Measurements from ENCODE around the gene IER5L.

Gene IER5L

DNA sequence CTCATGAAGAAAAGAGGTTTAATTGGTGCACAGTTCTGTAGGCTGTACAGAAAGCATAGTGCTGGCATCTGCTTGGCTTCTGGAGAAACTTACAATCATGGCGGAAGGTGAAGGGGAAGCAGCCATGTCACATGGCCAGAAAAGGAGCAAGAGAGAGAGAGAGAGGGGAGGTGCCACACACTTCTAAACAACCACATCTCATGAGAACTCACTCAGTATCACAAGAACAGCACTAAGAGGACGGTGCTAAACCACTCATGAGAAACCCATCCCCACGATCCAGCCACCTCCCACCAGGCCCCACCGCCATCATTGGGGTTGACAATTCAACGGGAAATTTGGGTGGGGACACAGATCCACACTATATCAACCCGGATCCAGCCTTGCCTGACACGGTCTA is 28.8 kb upstream of the IER5L start:
- TF ChIP-seq SIN3A (IDR thresholded peaks at IDR 0.05; ENCODE audit: borderline replicate concordance, insufficient read depth, low read length) (no peak), FOXP2 (optimal IDR thresholded peaks at IDR 0.05; ENCODE audit: borderline replicate concordance, extremely low read depth, extremely low read length, insufficient read depth) (no peak), TAF1 (IDR thresholded peaks at IDR 0.05; ENCODE audit: borderline replicate concordance, insufficient read depth, low read length) (no peak), POLR2AphosphoS5 (IDR thresholded peaks at IDR 0.05; ENCODE audit: low read depth, low read length) (no peak)
- TF ChIP-seq, protein P1, sequence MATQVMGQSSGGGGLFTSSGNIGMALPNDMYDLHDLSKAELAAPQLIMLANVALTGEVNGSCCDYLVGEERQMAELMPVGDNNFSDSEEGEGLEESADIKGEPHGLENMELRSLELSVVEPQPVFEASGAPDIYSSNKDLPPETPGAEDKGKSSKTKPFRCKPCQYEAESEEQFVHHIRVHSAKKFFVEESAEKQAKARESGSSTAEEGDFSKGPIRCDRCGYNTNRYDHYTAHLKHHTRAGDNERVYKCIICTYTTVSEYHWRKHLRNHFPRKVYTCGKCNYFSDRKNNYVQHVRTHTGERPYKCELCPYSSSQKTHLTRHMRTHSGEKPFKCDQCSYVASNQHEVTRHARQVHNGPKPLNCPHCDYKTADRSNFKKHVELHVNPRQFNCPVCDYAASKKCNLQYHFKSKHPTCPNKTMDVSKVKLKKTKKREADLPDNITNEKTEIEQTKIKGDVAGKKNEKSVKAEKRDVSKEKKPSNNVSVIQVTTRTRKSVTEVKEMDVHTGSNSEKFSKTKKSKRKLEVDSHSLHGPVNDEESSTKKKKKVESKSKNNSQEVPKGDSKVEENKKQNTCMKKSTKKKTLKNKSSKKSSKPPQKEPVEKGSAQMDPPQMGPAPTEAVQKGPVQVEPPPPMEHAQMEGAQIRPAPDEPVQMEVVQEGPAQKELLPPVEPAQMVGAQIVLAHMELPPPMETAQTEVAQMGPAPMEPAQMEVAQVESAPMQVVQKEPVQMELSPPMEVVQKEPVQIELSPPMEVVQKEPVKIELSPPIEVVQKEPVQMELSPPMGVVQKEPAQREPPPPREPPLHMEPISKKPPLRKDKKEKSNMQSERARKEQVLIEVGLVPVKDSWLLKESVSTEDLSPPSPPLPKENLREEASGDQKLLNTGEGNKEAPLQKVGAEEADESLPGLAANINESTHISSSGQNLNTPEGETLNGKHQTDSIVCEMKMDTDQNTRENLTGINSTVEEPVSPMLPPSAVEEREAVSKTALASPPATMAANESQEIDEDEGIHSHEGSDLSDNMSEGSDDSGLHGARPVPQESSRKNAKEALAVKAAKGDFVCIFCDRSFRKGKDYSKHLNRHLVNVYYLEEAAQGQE (IDR thresholded peaks at IDR 0.05; ENCODE audit: insufficient read depth in 1 of 2, low read depth in 2 of 2, low read length in 2 of 2) = no peak

DNA sequence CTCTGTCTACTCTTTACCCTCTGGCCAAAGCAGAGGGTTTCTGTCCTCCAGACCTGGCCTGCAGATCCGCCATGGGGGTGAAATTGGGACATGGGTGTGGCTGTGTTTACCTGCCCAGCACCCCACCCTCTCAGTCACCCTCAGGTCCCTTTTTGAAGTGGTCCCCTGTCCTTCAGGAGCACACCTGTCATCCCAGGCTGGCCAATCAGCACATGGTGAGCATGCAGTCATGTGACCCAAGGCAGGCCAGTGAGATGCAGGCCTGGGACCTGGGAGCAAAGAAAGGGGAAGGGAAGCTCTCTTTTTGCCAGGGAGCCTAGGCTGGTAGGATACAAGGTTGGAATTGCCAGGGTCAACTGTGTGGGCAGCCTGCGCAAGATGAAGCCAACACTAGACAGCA is 28.3 kb upstream of the IER5L start:
- no peak for TF ChIP-seq FOXP2 (optimal IDR thresholded peaks at IDR 0.05; ENCODE audit: borderline replicate concordance, extremely low read depth, extremely low read length, insufficient read depth)
- no peak for TF ChIP-seq POLR2AphosphoS5 (IDR thresholded peaks at IDR 0.05; ENCODE audit: low read depth, low read length)
- TF ChIP-seq, protein P1 (IDR thresholded peaks at IDR 0.05; ENCODE audit: insufficient read depth in 1 of 2, low read depth in 2 of 2, low read length in 2 of 2) = no peak
- no peak for TF ChIP-seq TAF1 (IDR thresholded peaks at IDR 0.05; ENCODE audit: borderline replicate concordance, insufficient read depth, low read length)
- no peak for TF ChIP-seq SIN3A (IDR thresholded peaks at IDR 0.05; ENCODE audit: borderline replicate concordance, insufficient read depth, low read length)

DNA sequence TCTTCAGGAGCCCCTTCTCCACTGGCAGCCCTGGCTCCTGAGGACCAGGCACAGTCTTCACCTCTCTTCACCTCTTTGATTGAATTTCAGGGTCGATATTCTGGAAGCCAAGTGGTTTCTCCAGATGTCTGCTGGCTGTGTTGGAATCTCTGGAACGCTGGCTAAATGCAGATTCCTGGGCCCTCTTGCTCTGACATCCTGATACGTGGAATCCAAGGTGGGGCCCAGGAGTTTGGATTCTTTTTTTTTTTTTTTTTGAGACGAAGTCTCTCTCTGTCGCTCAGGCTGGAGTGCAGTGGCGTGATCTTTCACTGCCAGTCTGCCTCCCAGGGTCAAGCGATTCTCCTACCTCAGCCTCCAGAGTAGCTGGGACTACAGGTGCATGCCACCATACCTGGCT is 26.8 kb upstream of the IER5L start:
- TF ChIP-seq TAF1 (IDR thresholded peaks at IDR 0.05; ENCODE audit: borderline replicate concordance, insufficient read depth, low read length) = no peak

DNA sequence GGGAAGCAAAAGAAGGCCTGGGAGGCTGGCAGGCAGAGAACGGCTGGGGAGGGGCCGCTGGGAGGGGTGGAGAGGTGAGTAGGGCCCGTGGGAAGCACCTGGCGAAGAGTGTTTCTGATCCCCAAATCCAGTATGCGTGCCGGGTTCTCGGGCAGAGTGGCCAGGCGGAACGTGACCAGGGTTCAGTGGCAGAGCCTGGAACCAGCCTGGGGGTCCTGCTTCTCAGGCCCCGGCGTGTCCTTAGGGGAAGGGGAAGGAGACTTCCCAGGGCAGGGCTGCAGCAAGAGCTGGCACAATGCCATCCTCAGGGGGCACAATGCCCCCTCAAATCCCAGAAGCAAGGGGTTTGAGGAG is 25.5 kb upstream of the IER5L start:
- TF ChIP-seq TAF1 (IDR thresholded peaks at IDR 0.05; ENCODE audit: borderline replicate concordance, insufficient read depth, low read length) = no peak
- TF ChIP-seq, protein P1 (IDR thresholded peaks at IDR 0.05; ENCODE audit: insufficient read depth in 1 of 2, low read depth in 2 of 2, low read length in 2 of 2) = no peak
- TF ChIP-seq FOXP2 (optimal IDR thresholded peaks at IDR 0.05; ENCODE audit: borderline replicate concordance, extremely low read depth, extremely low read length, insufficient read depth) = no peak
- no peak for TF ChIP-seq SIN3A (IDR thresholded peaks at IDR 0.05; ENCODE audit: borderline replicate concordance, insufficient read depth, low read length)
- TF ChIP-seq POLR2AphosphoS5 (IDR thresholded peaks at IDR 0.05; ENCODE audit: low read depth, low read length) = no peak

DNA sequence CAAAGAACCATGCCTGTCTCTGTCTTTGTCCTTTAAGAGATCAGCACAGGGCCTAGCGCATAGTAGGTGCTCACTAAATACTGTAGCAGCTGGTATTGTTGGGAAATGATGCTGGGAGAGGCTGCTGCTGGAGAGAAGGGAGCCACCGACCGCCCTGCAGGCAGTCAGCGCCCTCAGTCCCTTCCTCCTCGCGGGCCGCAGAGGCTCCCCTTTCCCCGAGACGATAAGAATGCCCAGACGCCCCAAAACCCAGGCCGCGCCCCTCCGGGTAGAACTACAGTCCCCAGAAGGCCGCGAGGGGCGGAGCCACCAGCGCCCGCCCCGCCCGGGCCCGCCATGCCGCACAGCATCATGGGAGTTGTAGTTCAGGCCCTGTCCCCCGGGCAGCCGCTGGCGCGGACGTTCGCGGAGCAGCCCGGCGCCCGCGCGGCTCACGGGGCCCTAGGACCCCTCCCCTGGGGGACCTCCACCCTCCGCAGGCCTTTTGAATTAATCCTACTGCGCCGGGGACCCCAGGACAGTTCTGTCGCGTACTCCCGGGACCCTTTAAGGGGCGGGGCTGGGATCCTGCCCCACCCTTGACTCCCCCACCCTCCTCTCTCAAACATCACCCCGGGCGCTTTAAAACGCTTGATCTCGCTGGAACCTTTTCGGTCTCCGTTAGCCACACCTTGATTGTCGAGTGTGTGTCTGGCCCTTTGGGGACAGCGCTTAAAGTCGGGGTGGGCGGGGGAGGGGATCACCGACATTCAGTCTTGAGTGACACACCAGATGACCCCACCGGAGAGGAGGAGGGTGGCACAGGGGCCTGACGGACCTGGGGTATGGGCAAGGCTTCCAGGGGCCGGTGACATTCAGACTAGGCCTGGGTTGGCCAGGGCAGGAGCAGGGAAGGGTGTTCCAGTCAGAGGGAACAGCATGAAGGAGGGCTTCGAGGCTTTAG is 24.8 kb upstream of the IER5L start:
- no peak for TF ChIP-seq FOXP2 (optimal IDR thresholded peaks at IDR 0.05; ENCODE audit: borderline replicate concordance, extremely low read depth, extremely low read length, insufficient read depth)
- no peak for TF ChIP-seq POLR2AphosphoS5 (IDR thresholded peaks at IDR 0.05; ENCODE audit: low read depth, low read length)
- TF ChIP-seq TAF1 (IDR thresholded peaks at IDR 0.05; ENCODE audit: borderline replicate concordance, insufficient read depth, low read length) = no peak
- TF ChIP-seq SIN3A (IDR thresholded peaks at IDR 0.05; ENCODE audit: borderline replicate concordance, insufficient read depth, low read length) = no peak
- TF ChIP-seq, protein P1 (IDR thresholded peaks at IDR 0.05; ENCODE audit: insufficient read depth in 1 of 2, low read depth in 2 of 2, low read length in 2 of 2) = no peak
